Pancreas (tissue), 10 donors: ENCODE data around the gene ZDHHC22. TPM values are rescaled to one million over a fixed set of nuclear protein-coding genes. Genes with fewer than 3 reads are reported as not detected.

Experiments
- ATAC-seq, 4 donors: fragments of 200-7000 bp; cut with Tn5 transposase; one replicate each; pipeline versions ENCODE4 v1.8.0 to v1.9.1; 2020; ENCODE audit warnings: mild to moderate bottlenecking in 4 of 4, moderate library complexity in 4 of 4
- DNase-seq, 6 donors: peaks; one replicate each; pipeline ENCODE4 v3.0.0-alpha.2; 2020
- FAIRE-seq: peaks from 2 replicates; lab custom pipeline; 2012; peaks lifted over from hg19 to GRCh38; lab: Jason Lieb, UNC
- H3K27ac ChIP-seq, 4 donors: fragments of 200-600 bp; sonication (generic); 1 replicate in 3 of 4; 2 replicates in 1 of 4; pipeline versions ENCODE4 v1.5.0 to v1.8.0; 2020
- H3K27me3 ChIP-seq, 4 donors: fragments of 200-600 bp; one replicate each; pipeline ENCODE4 v1.8.0; 2021
- H3K36me3 ChIP-seq, 3 donors: fragments of 200-600 bp; sonication (generic) in 1 of 3; one replicate each; pipeline versions ENCODE4 v1.5.0 to v1.8.0; 2020 to 2021
- H3K4me1 ChIP-seq, 3 donors: fragments of 200-600 bp; one replicate each; pipeline ENCODE4 v1.8.0; 2021
- H3K4me3 ChIP-seq, 4 donors: fragments of 200-600 bp; sonication (generic) in 2 of 4; one replicate each; pipeline versions ENCODE4 v1.5.0 to v1.8.0; 2020 to 2021
- H3K9me3 ChIP-seq, 4 donors: fragments of 200-600 bp; one replicate each; pipeline ENCODE4 v1.8.0; 2021
- WGBS, 2 donors: extraction: QIAGEN DNeasy Blood & Tissue Kit; methylation state at CpG; one replicate each; pipeline ENCODE4 v1.1.7; 2013; 5-methylcytosine and 5-hydroxymethylcytosine counted together
- intact Hi-C, 3 donors: fragments of 100-400 bp; cut with DNase I; formaldehyde crosslinking; loops; one replicate each; pipeline versions ENCODE4 v1.11.1 to v1.14.2; 2022
- polyA plus RNA-seq, 2 donors: library from polyadenylated mRNA; stranded (reverse); fragments of 200-250 nt; gene quantifications; one replicate each; pipeline ENCODE4 v1.2.3, GENCODE V29; 2013
- total RNA-seq, 6 donors: library from RNA; stranded (reverse); fragmentation: NEBNext Ultra II Directional in 4 of 6; extraction: Animal tissue kit (Norgen Biotek cat#: 25700) in 4 of 6; gene quantifications; one replicate each; pipeline versions ENCODE4 v1.2.1 to v1.2.4, GENCODE V29; 2021 to 2023
- TF ChIP-seq, protein P1 (sequence below), 4 donors: fragments of 200-600 bp; sonication (generic) in 3 of 4; IDR thresholded peaks; one replicate each; pipeline versions ENCODE4 v1.5.0 to v1.8.0; 2021; ENCODE audit warnings: antibody characterized with exemption in 4 of 4
- donor health status: healthy with polysubstance abuse.
- donor health status: DM: no; HTN: no; CAD: no; lungs with moderate emphysema.
- donor health status: DM: no; HTN: no; CAD: no.
- donor health status: control.
- donor health status: control.
- donor health status: Bipolar disorder and iron deficiency.
- donor health status: DM: yes; HTN: yes; CAD: no.
- donor health status: DM: no; HTN: no; CAD: no.
- donor health status: DM: no; HTN: no; CAD: no.
- donor health status: DM: yes; HTN: yes; CAD: no.

The ZDHHC22 gene
- total and polyA plus RNA-seq, 8 donors = 0.04 to 0.19 (median 0.04) TPM; not detected in 5

DNA sequence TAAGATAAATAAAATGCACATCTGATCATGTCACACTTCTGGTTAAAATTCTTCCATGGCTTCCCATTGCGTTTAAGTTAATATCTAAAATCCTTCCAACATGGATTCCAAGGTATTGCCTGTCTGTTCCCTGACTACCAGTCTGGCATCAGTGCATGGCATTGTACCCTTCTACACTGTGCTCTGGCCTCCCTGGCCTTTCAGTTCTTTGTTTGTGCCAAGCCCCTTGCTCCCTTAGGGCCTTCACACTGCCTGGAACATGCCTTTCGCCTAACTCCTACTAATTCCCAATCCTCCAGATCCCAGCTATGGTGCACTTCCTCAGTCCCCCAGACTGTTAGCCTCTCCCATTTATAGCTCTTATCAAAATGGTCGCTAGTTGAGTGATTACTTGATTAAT lies 37.2 kb downstream of the ZDHHC22 start:
- Histone ChIP-seq H3K4me1 (peaks cover 6 to 9% (median 6%) of the 10 kb centered on the region in 3 donors), H3K36me3 (peaks cover 0 to 20% (median 4%) of the 10 kb centered on the region in 3 donors), H3K27ac (no peak overlapping the region), H3K27me3 (no peaks in the 10 kb centered on the region), H3K4me3 (no peak overlapping the region), H3K9me3 (no peaks in the 10 kb centered on the region)
- DNase-seq = no peak
- FAIRE-seq = no peak
- intact Hi-C loops = no loop called here
- ATAC-seq = no peak
- 73 to 75% methylated on average over 3 of the region's 3 CpGs for WGBS, 2 donors
- TF ChIP-seq, protein P1, sequence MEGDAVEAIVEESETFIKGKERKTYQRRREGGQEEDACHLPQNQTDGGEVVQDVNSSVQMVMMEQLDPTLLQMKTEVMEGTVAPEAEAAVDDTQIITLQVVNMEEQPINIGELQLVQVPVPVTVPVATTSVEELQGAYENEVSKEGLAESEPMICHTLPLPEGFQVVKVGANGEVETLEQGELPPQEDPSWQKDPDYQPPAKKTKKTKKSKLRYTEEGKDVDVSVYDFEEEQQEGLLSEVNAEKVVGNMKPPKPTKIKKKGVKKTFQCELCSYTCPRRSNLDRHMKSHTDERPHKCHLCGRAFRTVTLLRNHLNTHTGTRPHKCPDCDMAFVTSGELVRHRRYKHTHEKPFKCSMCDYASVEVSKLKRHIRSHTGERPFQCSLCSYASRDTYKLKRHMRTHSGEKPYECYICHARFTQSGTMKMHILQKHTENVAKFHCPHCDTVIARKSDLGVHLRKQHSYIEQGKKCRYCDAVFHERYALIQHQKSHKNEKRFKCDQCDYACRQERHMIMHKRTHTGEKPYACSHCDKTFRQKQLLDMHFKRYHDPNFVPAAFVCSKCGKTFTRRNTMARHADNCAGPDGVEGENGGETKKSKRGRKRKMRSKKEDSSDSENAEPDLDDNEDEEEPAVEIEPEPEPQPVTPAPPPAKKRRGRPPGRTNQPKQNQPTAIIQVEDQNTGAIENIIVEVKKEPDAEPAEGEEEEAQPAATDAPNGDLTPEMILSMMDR (IDR thresholded peaks at IDR 0.05) = no peak

DNA sequence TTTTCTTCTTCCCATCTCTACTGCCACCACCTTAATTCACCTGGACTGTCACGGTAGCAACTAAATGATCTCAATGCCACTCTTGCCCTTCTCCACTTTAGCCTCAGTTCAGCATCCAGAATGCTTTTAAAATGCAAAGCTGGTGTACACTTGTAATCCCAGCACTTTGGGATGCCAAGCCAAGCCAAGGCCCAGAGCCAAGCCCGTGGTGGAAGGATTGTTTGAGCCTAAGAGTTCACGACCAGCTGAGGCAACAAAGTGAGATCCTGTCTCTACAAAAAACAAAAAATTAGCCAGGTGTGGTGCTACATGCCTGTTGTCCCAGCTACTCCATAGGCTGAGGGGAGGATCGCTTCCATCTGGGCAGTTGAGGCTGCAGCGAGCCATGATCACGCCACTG lies 37.6 kb downstream of the ZDHHC22 start:
- WGBS, 2 donors = 76 to 79% methylated on average over 6 of the region's 6 CpGs
- no peak for ATAC-seq

GRCh38 chr14:77103475-77103874 lies 38.1 kb downstream of the ZDHHC22 start:
- Histone ChIP-seq H3K9me3 (no peaks in the 10 kb centered on the region), H3K36me3 (peaks cover 0 to 17% (median 4%) of the 10 kb centered on the region in 3 donors), H3K27me3 (no peaks in the 10 kb centered on the region), H3K27ac (no peak overlapping the region), H3K4me3 (no peak overlapping the region), H3K4me1 (peaks cover 7 to 15% (median 11%) of the 10 kb centered on the region in 3 donors)
- ATAC-seq (no peak), FAIRE-seq (no peak), DNase-seq (no peak)
- TF ChIP-seq, protein P1 (IDR thresholded peaks at IDR 0.05) = no peak
- intact Hi-C loops = no loop called here

More for the DNA sequence above, 37.6 kb downstream of the ZDHHC22 start:
- H3K4me3 ChIP-seq = no peak overlapping the region
- H3K4me1 ChIP-seq = peaks cover 7 to 14% (median 10%) of the 10 kb centered on the region in 3 donors
- FAIRE-seq (no peak), DNase-seq (no peak)
- no peaks in the 10 kb centered on the region for H3K9me3 ChIP-seq
- TF ChIP-seq, protein P1 (IDR thresholded peaks at IDR 0.05) = no peak
- no peak overlapping the region for H3K27ac ChIP-seq
- H3K36me3 ChIP-seq = peaks cover 0 to 20% (median 4%) of the 10 kb centered on the region in 3 donors
- intact Hi-C loops = no loop called here
- no peaks in the 10 kb centered on the region for H3K27me3 ChIP-seq

- Histone ChIP-seq H3K4me3 (no peak overlapping the region), H3K9me3 (no peaks in the 10 kb centered on the region), H3K27me3 (no peaks in the 10 kb centered on the region), H3K4me1 (peaks cover 7 to 15% (median 11%) of the 10 kb centered on the region in 3 donors), H3K36me3 (peaks cover 0 to 8% (median 4%) of the 10 kb centered on the region in 3 donors), H3K27ac (no peak overlapping the region)
- TF ChIP-seq, protein P1 (IDR thresholded peaks at IDR 0.05) = no peak
- ATAC-seq (no peak), DNase-seq (no peak), FAIRE-seq (no peak)
- 62 to 64% methylated on average over 4 of the region's 4 CpGs for WGBS, 2 donors
- intact Hi-C loops = no loop called here
Measured at GRCh38 chr14:77102154-77102553, 39.4 kb downstream of the ZDHHC22 start.

- no peaks in the 10 kb centered on the region for H3K36me3 ChIP-seq
- FAIRE-seq (no peak), DNase-seq (no peak), ATAC-seq (no peak)
- intact Hi-C loops = no loop called here
- no peaks in the 10 kb centered on the region for H3K9me3 ChIP-seq
- peaks cover 12 to 25% (median 16%) of the 10 kb centered on the region in 3 donors for H3K4me1 ChIP-seq
- H3K4me3 ChIP-seq = no peak overlapping the region
- no peaks in the 10 kb centered on the region for H3K27me3 ChIP-seq
- no peak overlapping the region for H3K27ac ChIP-seq
- TF ChIP-seq, protein P1 (IDR thresholded peaks at IDR 0.05) = no peak
- WGBS, 2 donors = 67 to 81% methylated on average over 3 of the region's 3 CpGs
Measured at GRCh38 chr14:77100961-77101360, 40.6 kb downstream of the ZDHHC22 start.
